HG03378 (cell line): ENCODE measurements around the gene COQ2.
"Not testable (repeated sequence)": the region's sequence is repeated elsewhere in the genome, so short reads cannot be mapped to it uniquely, and the experiment has no call there.

Experiments used
- ATAC-seq: cut with Tn5 transposase; IDR thresholded peaks from one replicate; pipeline ENCODE4 v1.9.1; 2021; ENCODE audit warnings: mild to moderate bottlenecking, moderate library complexity; ENCODE audit not compliant: unreplicated experiment

Gene COQ2

GRCh38 chr4:83285055-83285407 is 433 bp upstream of the COQ2 start:
- peak; percentile 6 for ATAC-seq

GRCh38 chr4:83283181-83283580 is 1.4 kb downstream of the COQ2 start:
- no peak for ATAC-seq

- ATAC-seq, result peak; percentile 28
Measured at GRCh38 chr4:83282049-83282535, 2.5 kb downstream of the COQ2 start.

- ATAC-seq, result no peak
Measured at GRCh38 chr4:83281307-83281706, 3.3 kb downstream of the COQ2 start.

GRCh38 chr4:83276299-83277040 is 8.1 kb downstream of the COQ2 start:
- ATAC-seq, result peak; percentile 67

GRCh38 chr4:83273926-83274325 is 10.7 kb downstream of the COQ2 start:
- ATAC-seq, result not testable (repeated sequence)

DNA sequence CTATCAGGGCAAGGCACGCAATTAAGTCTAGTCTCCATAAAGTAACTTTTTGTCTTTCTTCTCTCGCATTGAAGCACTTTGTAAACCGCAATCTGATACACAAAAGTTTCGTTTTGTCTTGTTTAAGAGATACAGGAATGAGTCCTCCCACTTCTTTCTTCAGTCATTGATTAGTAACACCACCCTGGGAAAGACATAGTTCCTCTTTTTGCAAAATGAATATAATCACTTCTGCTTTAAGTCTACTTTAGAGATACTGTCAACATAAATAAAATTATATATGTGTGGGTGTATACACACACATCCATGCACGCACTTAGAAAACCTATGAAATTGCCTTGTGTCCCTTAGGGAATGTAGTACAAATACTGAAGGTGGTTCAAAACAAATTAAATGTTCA is 11.7 kb downstream of the COQ2 start:
- peak; percentile 89 for ATAC-seq

GRCh38 chr4:83269256-83269655 is 15.3 kb downstream of the COQ2 start:
- no peak for ATAC-seq

GRCh38 chr4:83268491-83268890 is 16.1 kb downstream of the COQ2 start:
- ATAC-seq, result no peak

GRCh38 chr4:83267830-83268475 is 16.6 kb downstream of the COQ2 start:
- no peak for ATAC-seq

- ATAC-seq, result no peak
Measured at GRCh38 chr4:83267121-83267829, 17.3 kb downstream of the COQ2 start.

GRCh38 chr4:83266689-83267088 is 17.9 kb downstream of the COQ2 start:
- ATAC-seq, result no peak

GRCh38 chr4:83263106-83263505 is 21.5 kb downstream of the COQ2 start:
- no peak for ATAC-seq

GRCh38 chr4:83262682-83263081 is 21.9 kb downstream of the COQ2 start:
- no peak for ATAC-seq

- ATAC-seq, result no peak
Measured at GRCh38 chr4:83261307-83261706, 23.3 kb downstream of the COQ2 start.

GRCh38 chr4:83259586-83259985 is 25.0 kb downstream of the COQ2 start:
- peak; percentile 41 for ATAC-seq

GRCh38 chr4:83258461-83258860 is 26.1 kb downstream of the COQ2 start:
- no peak for ATAC-seq

DNA sequence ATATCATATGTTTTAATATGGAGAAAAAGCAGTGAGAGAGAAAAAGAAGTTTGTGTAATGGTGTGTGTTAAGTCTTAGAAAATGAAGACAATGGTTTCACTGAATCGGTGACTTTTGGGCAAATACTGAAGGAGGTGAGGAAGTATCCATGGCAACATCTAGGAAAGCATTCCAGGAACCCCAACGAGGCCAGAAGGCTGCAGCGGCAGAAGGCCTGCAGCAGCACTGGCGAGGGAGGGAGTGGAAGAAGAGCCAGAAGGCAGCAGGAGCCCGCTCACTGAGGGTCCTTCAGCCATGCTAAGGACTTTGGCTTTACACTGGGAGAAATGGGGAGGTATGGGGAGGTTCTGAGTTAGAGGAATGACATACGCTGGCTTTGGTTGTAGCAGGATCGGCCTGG is 26.8 kb downstream of the COQ2 start:
- no peak for ATAC-seq

- no peak for ATAC-seq
Measured at GRCh38 chr4:83255584-83255983, 29.0 kb downstream of the COQ2 start.

DNA sequence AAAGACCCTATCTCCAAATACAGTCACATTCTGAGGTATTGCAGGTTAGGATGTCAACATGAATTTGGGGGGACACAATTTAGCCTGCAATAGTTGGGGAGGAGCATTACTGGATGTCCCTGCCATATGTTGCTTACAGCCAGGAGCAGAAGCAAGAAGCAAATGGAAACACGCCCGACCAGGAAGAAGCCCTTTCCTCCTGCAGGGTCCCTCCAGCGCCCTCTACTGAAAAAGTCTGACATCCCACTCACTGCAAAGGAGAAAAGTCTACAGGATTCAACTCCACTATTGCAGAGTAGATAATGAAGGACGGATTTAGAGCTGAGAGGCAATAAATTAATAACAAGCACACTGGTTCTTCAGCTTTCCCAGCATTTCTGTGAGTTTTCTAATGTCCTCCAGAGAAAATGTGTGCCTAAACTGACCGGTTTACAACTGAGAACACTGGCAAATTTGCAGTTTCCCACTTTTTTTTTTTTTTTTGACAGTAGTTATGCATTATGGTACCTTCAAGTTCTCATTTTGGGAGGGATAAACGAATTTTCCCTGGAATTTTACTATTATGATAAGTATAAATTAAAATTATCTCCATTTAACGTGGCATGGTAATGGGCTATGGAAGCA is 31.7 kb downstream of the COQ2 start:
- ATAC-seq, result no peak

DNA sequence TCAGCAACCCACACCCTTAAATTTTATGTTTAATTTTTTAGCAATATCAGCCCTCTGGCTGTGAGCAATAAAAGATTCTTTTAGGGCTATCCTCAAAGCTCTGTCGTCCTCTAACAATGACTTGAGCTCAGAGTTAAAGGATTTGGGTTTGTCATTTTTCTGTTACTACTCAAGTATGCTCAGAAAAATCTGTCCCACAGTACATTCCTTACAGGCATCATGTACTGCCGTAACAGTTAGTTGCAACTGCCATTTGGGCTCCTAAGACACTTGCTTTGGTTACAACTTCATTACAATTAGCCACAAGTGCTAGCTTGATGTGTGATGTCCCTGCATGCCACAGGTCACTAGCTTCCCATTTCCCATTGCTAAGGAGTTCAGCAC is 33.2 kb downstream of the COQ2 start:
- ATAC-seq, result no peak
